ENCODE data around the gene COX17.

Gene COX17

GRCh38 chr3:119717520-119717919 lies 40.3 kb upstream of the COX17 start:
- H3K36me3 ChIP-seq (ENCODE audit: low read length) = no peaks in the 10 kb centered on the region
- H3K9ac ChIP-seq (ENCODE audit: low read length) = no peak overlapping the region
- TF ChIP-seq, protein P1, sequence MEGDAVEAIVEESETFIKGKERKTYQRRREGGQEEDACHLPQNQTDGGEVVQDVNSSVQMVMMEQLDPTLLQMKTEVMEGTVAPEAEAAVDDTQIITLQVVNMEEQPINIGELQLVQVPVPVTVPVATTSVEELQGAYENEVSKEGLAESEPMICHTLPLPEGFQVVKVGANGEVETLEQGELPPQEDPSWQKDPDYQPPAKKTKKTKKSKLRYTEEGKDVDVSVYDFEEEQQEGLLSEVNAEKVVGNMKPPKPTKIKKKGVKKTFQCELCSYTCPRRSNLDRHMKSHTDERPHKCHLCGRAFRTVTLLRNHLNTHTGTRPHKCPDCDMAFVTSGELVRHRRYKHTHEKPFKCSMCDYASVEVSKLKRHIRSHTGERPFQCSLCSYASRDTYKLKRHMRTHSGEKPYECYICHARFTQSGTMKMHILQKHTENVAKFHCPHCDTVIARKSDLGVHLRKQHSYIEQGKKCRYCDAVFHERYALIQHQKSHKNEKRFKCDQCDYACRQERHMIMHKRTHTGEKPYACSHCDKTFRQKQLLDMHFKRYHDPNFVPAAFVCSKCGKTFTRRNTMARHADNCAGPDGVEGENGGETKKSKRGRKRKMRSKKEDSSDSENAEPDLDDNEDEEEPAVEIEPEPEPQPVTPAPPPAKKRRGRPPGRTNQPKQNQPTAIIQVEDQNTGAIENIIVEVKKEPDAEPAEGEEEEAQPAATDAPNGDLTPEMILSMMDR (IDR thresholded peaks at IDR 0.05; ENCODE audit: insufficient read depth, low read length, poor library complexity, severe bottlenecking) = no peak
- TF ChIP-seq EZH2phosphoT487 (conservative IDR thresholded peaks at IDR 0.05; ENCODE audit: low read length) = no peak
- no peaks in the 10 kb centered on the region for H4K20me1 ChIP-seq (ENCODE audit: low read depth, low read length)
- no peak overlapping the region for H3K4me3 ChIP-seq (ENCODE audit: insufficient read depth, low read length, poor library complexity, severe bottlenecking)
- no peaks in the 10 kb centered on the region for H3K79me2 ChIP-seq (ENCODE audit: insufficient read depth, low read length)
- H3F3A ChIP-seq (ENCODE audit: insufficient read depth) = no peaks in the 10 kb centered on the region
- H3K4me2 ChIP-seq (ENCODE audit: low read depth, low read length, poor library complexity, severe bottlenecking) = no peak overlapping the region
- no peaks in the 10 kb centered on the region for H3K9me2 ChIP-seq (replicated peaks; ENCODE audit: insufficient read depth, low read length)
- no peak overlapping the region for H3K27ac ChIP-seq (ENCODE audit: low read depth, low read length)
- H3K9me3 ChIP-seq (ENCODE audit: insufficient read depth, low read length) = no peaks in the 10 kb centered on the region
- H2AFZ ChIP-seq (ENCODE audit: low read depth, low read length, severe bottlenecking) = no peak overlapping the region
- no peaks in the 10 kb centered on the region for H3K27me3 ChIP-seq (ENCODE audit: low read length)

- Histone ChIP-seq H3K27me3 (ENCODE audit: low read length) (no peaks in the 10 kb centered on the region), H3F3A (ENCODE audit: insufficient read depth) (no peaks in the 10 kb centered on the region), H3K9me3 (ENCODE audit: insufficient read depth, low read length) (no peaks in the 10 kb centered on the region), H3K27ac (ENCODE audit: low read depth, low read length) (no peak overlapping the region), H3K79me2 (ENCODE audit: insufficient read depth, low read length) (no peaks in the 10 kb centered on the region), H3K4me3 (ENCODE audit: insufficient read depth, low read length, poor library complexity, severe bottlenecking) (no peak overlapping the region), H3K4me2 (ENCODE audit: low read depth, low read length, poor library complexity, severe bottlenecking) (no peak overlapping the region), H4K20me1 (ENCODE audit: low read depth, low read length) (no peaks in the 10 kb centered on the region), H3K36me3 (ENCODE audit: low read length) (no peaks in the 10 kb centered on the region), H3K9me2 (replicated peaks; ENCODE audit: insufficient read depth, low read length) (no peaks in the 10 kb centered on the region), H3K9ac (ENCODE audit: low read length) (no peak overlapping the region), H2AFZ (ENCODE audit: low read depth, low read length, severe bottlenecking) (no peak overlapping the region)
- TF ChIP-seq, protein P1 (IDR thresholded peaks at IDR 0.05; ENCODE audit: insufficient read depth, low read length, poor library complexity, severe bottlenecking) = no peak
- no peak for TF ChIP-seq EZH2phosphoT487 (conservative IDR thresholded peaks at IDR 0.05; ENCODE audit: low read length)
Measured at GRCh38 chr3:119716998-119717397, 39.8 kb upstream of the COX17 start.

- H3K9me2 ChIP-seq (replicated peaks; ENCODE audit: insufficient read depth, low read length) = no peaks in the 10 kb centered on the region
- no peaks in the 10 kb centered on the region for H3K36me3 ChIP-seq (ENCODE audit: low read length)
- no peak overlapping the region for H3K27ac ChIP-seq (ENCODE audit: low read depth, low read length)
- no peaks in the 10 kb centered on the region for H3K79me2 ChIP-seq (ENCODE audit: insufficient read depth, low read length)
- no peaks in the 10 kb centered on the region for H3K9me3 ChIP-seq (ENCODE audit: insufficient read depth, low read length)
- H3K4me3 ChIP-seq (ENCODE audit: insufficient read depth, low read length, poor library complexity, severe bottlenecking) = no peak overlapping the region
- H3K27me3 ChIP-seq (ENCODE audit: low read length) = no peaks in the 10 kb centered on the region
- no peaks in the 10 kb centered on the region for H4K20me1 ChIP-seq (ENCODE audit: low read depth, low read length)
- no peak for TF ChIP-seq EZH2phosphoT487 (conservative IDR thresholded peaks at IDR 0.05; ENCODE audit: low read length)
- TF ChIP-seq, protein P1 (IDR thresholded peaks at IDR 0.05; ENCODE audit: insufficient read depth, low read length, poor library complexity, severe bottlenecking) = no peak
- H3K9ac ChIP-seq (ENCODE audit: low read length) = no peak overlapping the region
- no peak overlapping the region for H2AFZ ChIP-seq (ENCODE audit: low read depth, low read length, severe bottlenecking)
- no peaks in the 10 kb centered on the region for H3F3A ChIP-seq (ENCODE audit: insufficient read depth)
- no peak overlapping the region for H3K4me2 ChIP-seq (ENCODE audit: low read depth, low read length, poor library complexity, severe bottlenecking)
Measured at GRCh38 chr3:119715105-119715504, 37.9 kb upstream of the COX17 start.
